ENCODE data around the gene ABCG4.

DNA sequence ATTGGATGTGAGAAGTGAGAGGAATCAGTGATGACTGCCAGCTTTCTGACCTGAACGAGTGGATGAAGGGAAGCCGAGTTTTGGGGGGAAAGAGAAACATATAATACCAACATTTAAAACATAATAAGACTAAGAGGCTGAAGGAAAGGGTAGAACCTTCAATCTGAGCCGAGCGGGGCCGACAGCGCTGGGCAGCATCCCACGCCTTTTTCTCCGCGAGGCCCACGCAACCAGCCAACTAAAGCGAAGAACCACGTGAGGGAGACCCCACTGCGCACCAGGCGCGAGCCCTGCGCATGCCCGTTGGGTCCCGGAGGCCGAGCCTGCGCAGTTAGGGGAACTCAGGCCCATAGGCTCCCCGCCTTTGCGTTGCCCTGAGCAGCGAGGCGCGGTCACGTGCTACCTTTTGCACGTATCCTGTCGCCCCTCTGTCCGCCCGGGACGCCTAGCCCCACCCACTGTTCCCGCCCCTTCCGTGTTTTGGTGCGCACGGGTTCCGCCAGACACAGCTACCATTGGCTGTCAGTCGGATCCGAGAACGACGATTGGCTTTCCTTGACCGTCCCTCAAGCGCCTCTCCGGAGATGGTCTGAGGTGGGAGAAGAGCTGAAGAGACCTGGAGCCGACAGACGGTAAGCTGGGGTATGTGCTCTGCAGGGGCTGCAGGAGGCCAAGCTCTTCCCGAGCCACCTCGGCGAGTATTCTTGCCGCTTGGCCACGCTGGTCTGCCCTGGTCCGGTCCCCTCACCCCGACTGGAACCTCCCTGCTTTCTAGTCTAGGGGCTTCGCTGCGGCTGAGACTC lies 27.6 kb upstream of the ABCG4 start, which contains the start of gene HINFP:
- TF ChIP-seq, protein P1, sequence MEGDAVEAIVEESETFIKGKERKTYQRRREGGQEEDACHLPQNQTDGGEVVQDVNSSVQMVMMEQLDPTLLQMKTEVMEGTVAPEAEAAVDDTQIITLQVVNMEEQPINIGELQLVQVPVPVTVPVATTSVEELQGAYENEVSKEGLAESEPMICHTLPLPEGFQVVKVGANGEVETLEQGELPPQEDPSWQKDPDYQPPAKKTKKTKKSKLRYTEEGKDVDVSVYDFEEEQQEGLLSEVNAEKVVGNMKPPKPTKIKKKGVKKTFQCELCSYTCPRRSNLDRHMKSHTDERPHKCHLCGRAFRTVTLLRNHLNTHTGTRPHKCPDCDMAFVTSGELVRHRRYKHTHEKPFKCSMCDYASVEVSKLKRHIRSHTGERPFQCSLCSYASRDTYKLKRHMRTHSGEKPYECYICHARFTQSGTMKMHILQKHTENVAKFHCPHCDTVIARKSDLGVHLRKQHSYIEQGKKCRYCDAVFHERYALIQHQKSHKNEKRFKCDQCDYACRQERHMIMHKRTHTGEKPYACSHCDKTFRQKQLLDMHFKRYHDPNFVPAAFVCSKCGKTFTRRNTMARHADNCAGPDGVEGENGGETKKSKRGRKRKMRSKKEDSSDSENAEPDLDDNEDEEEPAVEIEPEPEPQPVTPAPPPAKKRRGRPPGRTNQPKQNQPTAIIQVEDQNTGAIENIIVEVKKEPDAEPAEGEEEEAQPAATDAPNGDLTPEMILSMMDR (IDR thresholded peaks at IDR 0.05): no peak
- peak; percentile 96 for TF ChIP-seq POLR2AphosphoS5 (IDR thresholded peaks at IDR 0.05)
